ENCODE measurements around the gene RASL11A. TPM values are rescaled to one million over a fixed set of nuclear protein-coding genes. Genes with fewer than 3 reads are reported as not detected.

Gene RASL11A
- total and polyA plus RNA-seq, 2 of the 13 experiments (the other 11 are each of a cell fraction or from before 2014, with no cell fraction given) = 3.0 to 4.1 TPM

- TF ChIP-seq ZNF512B (CRISPR knock-in tag; IDR thresholded peaks at IDR 0.05; ENCODE audit: borderline replicate concordance) = no peak
- no peak for TF ChIP-seq MAF1 (CRISPR knock-in tag; IDR thresholded peaks at IDR 0.05; ENCODE audit: borderline replicate concordance)
- no peak for TF ChIP-seq SMARCC2 (IDR thresholded peaks at IDR 0.05)
- TF ChIP-seq NFIC (IDR thresholded peaks at IDR 0.05; ENCODE audit: low read length) = 0 out of 2 replicates have a peak, but pooled peaks have one; percentile 43
- no peak for TF ChIP-seq ARID2 (CRISPR knock-in tag; IDR thresholded peaks at IDR 0.05; ENCODE audit: borderline replicate concordance)
- TF ChIP-seq ZNF777 (CRISPR knock-in tag; IDR thresholded peaks at IDR 0.05) = peak; percentile 45; the same call in 1 of the 2 replicates
- TF ChIP-seq ZNF780A (CRISPR knock-in tag; IDR thresholded peaks at IDR 0.05) = no peak
- 0 out of 2 replicates have a peak, but pooled peaks have one; percentile 37 for TF ChIP-seq CREB3 (CRISPR knock-in tag; IDR thresholded peaks at IDR 0.05)
- peak; percentile 90; the same call in 1 of the 2 replicates for TF ChIP-seq THAP9 (CRISPR knock-in tag; IDR thresholded peaks at IDR 0.05; ENCODE audit: borderline replicate concordance)
- peak; percentile 82 for TF ChIP-seq ZNF407 (CRISPR knock-in tag; IDR thresholded peaks at IDR 0.05; ENCODE audit: not compliant biosample characterization)
- 0 out of 2 replicates have a peak, but pooled peaks have one; percentile 53 for TF ChIP-seq PCBP1 (IDR thresholded peaks at IDR 0.05; ENCODE audit: borderline replicate concordance, low read depth, low read length)
- TF ChIP-seq ZNF510 (CRISPR knock-in tag; IDR thresholded peaks at IDR 0.05; ENCODE audit: low read depth) = no peak; the same call in 1 of the 2 replicates
Measured at GRCh38 chr13:27251166-27252091, 19.2 kb upstream of the RASL11A start, which contains the start of gene RPL21 (continued).
